AML-193 (cell line): Measurements from ENCODE around the gene RPL13.

Experiments
- DNase-seq, 2 experiments: peaks; one replicate each; lab custom pipeline; 2025; lab: John Stamatoyannopoulos, UW

Gene RPL13

GRCh38 chr16:89545044-89545830, 15.2 kb upstream of the RPL13 start:
- DNase-seq: no peak

DNA sequence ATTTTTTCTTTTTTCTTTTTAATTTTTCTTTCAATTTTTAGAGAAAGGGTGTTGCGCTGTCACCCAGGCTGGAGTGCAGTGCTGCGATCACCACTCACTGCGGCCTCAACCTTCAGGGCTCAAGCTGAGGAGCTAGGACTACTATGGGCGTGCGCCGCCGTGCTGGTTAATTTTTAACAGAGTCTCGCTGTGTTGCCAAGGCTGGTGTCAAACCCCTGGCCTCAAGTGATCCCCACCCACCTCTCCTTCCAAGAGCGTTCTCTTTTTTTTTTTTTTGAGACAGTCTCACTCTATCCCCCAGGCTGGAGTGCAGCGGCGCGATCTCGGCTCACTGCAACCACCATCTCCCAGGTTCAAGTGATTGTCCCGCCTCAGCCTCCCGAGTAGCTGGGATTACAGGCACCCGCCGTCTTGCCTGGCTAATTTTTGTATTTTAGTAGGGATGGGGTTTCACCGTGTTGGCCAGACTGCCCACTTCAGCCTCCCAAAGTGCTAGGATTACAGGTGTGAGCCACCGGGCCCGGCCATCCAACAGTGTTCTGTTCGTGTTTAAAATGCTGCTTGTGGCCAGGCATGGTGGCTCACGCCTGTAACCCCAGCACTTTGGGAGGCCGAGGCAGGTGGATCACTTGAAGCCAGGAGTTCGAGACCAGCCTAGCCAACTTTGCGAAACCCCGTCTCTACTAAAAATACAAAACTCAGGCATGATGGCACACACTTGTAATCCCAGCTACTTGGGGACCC, 14.5 kb upstream of the RPL13 start:
- DNase-seq: no peak

DNA sequence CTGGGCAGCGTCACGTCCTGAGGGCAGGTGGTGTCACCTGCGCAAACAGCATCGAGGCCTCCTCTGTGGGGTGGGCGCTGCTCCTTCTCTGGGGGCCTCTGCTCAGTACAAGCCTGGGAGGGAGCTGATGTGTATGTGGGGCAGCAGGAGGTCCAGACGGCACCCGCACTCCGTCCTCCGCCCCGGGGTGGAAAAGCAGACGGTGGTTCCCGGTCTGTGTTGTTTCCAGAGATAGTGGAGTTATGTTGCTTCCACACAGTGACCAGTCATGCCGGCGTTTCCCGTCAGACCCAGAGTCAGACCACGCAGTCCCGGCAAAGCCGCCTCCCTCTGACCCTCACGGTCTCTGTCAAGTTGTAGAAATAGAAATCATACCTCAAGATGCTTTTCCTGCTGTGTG, 13.7 kb upstream of the RPL13 start:
- no peak for DNase-seq

- DNase-seq: no peak
These were observed 13.2 kb upstream of the RPL13 start for GRCh38 chr16:89547291-89547690.

DNA sequence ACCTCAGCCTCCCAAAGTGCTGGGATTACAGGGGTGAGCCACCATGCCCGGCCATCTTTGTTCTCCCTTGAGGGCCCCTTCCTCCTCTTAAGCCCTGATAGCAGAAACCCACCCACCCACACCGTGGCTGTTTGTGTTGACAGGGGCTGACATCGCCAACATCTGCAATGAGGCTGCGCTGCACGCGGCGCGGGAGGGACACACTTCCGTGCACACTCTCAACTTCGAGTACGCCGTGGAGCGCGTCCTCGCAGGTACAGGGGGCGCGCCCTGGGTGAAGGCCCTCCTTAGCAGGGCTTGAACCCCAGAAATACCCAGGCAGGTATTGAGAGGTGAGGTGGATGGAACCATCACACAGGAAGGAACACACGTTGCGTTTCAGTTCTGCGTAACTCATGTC, 12.6 kb upstream of the RPL13 start:
- no peak for DNase-seq

DNA sequence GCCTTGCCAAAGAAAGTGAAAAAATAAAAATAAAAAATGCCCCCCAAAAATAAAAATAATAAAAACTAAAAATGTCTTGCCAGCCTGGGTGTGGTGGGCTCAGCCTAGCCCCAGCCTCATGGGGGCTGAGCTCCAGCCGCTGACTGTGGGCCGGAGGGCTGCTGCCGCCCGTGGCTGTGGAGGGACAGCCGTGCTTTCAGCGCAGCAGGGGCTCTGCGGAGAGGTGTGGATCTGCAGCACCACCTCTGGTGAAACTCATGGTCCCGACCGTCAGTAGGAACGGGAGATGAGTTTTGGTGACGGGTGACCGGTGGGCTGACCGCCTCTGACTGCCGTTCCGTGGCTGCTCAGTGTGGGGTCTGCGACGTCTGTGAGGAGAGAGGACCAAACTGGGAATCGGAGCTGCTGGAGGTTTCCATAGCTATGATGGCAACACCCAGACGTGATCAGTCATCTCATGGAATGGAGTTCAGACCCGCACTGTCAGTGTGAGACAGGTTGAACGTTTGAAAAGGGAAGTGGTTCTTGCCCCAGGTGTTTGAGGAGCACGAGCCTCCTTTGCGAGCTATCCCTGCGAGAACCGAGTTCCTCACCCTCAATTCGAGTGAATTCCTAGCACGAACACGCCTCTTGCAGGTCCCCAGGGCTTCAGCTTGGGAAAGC, 12.0 kb upstream of the RPL13 start:
- no peak for DNase-seq

- no peak for DNase-seq
These were observed 11.3 kb upstream of the RPL13 start for GRCh38 chr16:89549007-89549700.

GRCh38 chr16:89550421-89551007, 10.0 kb upstream of the RPL13 start:
- no peak for DNase-seq

DNA sequence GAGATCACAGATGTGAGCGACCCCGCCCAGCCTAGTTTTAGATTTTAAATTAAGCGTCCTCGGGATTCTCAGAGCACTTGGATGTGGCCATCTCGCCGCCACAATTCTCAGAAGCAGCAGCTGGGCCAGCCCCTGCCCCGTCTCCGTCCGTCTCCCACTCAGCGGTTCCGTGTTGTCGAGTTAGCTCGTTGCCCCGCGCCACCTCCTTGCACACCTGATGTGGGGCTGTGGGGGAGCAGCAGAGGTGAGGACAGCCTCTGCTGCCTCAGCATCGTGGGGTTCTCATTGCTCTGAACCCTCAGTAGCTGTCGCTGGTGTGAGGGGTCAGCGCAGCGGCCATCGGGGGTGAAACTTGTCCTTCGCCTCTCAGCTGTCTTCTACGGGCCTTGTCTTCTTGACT, 8.2 kb upstream of the RPL13 start:
- DNase-seq: no peak

- no peak for DNase-seq
These were observed 7.6 kb upstream of the RPL13 start for GRCh38 chr16:89552913-89553312.

- no peak for DNase-seq
These were observed 6.7 kb upstream of the RPL13 start for GRCh38 chr16:89553733-89554132.

DNA sequence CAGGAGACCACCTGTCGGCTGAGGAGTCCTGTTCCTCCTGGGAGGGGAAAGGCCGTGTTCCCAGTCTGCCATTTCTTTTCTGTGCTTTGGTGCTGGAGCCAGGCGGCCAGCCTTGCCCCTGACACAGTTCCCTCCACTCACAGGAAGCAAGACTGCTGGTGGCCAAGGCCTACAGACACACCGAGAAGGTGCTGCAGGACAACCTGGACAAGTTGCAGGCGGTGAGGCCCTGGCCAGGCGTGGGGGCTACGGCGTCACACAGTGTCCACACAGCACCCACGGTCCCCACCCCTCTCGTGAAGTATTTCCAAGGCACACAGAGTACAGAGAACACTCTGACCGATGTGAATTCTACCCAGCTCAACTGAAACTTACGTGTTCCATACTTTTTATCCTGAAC, 6.1 kb upstream of the RPL13 start:
- no peak for DNase-seq

DNA sequence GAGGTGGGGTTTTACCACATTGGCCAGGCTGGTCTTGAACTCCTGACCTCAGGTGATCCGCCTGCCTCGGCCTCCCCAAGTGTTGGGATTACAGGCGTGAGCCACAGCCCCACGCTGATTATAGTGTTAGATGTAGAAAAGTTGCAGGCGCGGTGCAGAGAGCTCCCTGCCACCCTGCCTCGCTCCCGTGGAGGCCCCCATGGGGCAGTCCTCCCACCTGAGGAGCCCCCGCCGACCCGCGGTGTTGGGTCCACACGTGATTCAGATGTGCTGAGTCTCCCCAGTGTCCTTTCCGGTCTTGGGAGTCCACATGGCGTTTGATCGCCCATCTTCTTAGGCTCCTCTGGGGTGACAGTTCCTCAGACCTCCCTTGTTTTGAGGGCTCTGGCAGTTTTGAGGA, 5.2 kb upstream of the RPL13 start:
- DNase-seq: no peak

- DNase-seq: no peak
These were observed 4.7 kb upstream of the RPL13 start for GRCh38 chr16:89555780-89556179.

DNA sequence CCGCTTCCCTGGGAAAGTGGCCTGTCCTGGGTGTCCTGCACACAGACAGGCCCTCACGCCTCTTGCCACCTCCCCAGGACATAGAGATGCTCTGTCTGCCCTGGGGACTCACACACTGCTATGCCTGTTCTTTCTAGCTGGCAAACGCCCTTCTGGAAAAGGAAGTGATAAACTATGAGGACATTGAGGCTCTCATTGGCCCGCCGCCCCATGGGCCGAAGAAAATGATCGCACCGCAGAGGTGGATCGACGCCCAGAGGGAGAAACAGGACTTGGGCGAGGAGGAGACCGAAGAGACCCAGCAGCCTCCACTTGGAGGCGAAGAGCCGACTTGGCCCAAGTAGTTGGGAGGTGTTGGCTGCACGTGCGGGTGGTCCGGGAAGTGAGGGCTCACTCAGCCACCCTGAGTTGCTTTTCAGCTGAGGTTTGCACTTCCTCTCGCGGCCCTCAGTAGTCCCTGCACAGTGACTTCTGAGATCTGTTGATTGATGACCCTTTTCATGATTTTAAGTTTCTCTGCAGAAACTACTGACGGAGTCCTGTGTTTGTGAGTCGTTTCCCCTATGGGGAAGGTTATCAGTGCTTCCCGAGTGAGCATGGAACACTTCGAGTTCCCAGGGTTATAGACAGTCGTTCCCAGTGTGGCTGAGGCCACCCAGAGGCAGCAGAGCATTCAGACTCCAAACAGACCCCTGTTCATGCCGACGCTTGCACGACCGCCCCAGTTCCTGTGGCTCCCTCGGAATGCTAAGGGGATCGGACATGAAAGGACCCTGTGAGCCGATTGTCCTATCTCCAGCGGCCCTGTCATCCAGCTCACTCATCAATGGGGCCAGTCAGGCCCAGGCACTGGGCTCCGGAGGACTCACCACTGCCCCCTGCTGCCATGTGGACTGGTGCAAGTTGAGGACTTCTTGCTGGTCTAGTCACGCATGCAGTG, 3.5 kb upstream of the RPL13 start:
- DNase-seq: peak; percentile 58 to 70

GRCh38 chr16:89557690-89558490, 2.6 kb upstream of the RPL13 start:
- no peak for DNase-seq

- DNase-seq: no peak
These were observed 831 bp downstream of the RPL13 start for GRCh38 chr16:89561142-89561883.

DNA sequence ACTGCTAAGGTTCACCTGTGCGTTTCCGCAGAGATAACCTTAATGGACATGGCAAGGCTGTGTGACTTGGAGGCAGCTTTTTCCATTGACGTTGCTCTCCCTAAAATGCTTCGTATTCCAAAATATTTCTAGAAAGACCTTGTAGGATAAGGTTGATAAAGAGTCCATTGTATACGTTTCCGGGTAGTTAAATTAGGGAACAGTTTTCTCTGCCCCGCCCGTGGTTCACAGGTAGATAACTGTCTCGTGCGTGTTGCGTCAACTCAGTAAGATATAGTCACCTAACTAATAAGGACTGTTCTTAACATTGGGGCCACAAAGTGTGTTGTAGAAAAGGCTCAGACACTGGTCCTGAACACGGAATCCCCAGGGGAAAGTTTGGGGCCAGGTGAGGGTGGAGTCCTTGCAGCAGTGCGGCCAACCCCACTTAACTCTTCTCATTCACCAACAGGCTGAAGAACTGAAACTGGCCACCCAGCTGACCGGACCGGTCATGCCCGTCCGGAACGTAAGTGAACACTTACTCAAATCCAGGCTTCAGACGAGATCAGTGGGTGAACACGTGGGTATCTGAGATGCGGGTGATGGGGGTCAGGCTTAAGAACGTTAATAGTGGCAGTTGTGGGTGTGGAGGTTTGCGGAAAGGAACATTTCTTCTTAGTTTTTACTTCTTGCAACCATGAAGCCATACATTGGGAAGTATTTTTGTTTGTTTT, 1.6 kb downstream of the RPL13 start:
- no peak for DNase-seq

DNA sequence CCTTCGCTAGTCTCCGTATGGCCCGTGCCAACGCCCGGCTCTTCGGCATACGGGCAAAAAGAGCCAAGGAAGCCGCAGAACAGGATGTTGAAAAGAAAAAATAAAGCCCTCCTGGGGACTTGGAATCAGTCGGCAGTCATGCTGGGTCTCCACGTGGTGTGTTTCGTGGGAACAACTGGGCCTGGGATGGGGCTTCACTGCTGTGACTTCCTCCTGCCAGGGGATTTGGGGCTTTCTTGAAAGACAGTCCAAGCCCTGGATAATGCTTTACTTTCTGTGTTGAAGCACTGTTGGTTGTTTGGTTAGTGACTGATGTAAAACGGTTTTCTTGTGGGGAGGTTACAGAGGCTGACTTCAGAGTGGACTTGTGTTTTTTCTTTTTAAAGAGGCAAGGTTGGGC, 2.5 kb downstream of the RPL13 start:
- no peak for DNase-seq
